Activated naive CD4-positive, alpha-beta T cell (primary cell): Measurements from ENCODE around the gene OR2H1.

Experiments
- DNase-seq, 4 experiments: peaks; one replicate each; lab custom pipeline; 2025; lab: John Stamatoyannopoulos, UW

The OR2H1 gene

DNA sequence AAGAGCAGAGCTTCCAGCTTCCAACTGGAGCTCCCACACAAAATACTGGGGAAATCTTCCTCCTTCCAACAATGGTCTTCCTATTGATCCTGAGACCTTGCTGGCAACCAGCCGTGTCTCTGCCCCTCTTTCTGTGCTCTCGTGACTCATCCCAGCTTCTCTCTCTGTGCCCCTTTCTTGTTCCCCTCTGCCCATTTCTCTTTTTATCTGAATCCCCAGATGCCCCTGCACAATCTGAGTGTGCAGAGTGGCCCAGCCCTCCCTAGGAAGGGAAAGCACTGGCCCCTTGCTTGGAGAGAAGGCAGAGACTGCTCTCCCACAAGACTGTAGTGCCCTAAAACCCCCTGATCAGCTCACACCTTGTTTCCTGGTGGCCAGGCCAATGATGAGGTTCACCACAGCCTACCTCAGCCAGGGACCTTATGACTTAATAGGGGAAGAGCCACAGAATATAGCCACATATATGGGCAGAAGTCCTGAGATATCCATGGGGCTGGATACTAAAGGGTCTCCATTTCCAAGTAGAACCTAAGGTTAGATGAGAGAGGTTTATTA, 53.9 kb downstream of the OR2H1 start:
- DNase-seq, result no peak
